NCI-H146 (cell line): Measurements from ENCODE around the gene FAM120AOS.

Experiments used
- DNase-seq: peaks from one replicate; lab custom pipeline; 2025; lab: John Stamatoyannopoulos, UW

FAM120AOS gene

GRCh38 chr9:93437996-93438395 lies 15.4 kb downstream of the FAM120AOS start:
- no peak for DNase-seq

DNA sequence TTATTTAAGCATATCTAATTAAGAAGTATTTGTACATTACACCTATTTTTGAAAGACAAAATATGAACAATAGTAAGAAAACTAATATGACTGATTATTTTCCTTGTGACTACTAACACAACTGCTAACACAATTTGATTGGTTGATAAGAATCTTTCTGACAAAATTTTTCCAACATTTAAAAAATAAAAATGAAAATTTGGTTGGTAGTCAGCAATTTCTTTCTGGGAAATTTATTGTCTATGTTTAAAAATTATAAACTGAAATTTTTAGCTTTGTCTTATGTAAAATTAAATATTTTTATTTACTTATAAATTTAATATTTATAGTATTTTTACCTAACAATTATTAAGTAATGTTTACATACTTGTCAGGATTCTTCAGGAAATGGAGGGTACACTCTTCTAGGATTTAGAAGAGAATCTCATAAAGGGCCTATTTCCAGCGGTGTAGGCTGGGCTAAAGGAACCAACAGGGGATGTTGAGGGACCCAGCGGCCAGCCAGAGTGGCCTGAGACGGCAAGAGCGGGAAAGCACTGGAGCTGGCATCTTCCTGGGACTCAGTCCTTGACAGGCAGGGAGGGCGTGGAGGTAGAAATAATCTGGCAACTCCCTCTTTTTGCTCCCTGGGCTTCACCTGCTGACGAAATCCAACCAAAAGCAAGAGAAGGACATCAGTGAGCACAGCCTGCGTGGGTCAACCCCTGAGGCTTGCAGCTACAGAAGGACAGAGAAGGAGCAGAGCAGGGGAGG lies 16.6 kb downstream of the FAM120AOS start:
- DNase-seq: no peak

DNA sequence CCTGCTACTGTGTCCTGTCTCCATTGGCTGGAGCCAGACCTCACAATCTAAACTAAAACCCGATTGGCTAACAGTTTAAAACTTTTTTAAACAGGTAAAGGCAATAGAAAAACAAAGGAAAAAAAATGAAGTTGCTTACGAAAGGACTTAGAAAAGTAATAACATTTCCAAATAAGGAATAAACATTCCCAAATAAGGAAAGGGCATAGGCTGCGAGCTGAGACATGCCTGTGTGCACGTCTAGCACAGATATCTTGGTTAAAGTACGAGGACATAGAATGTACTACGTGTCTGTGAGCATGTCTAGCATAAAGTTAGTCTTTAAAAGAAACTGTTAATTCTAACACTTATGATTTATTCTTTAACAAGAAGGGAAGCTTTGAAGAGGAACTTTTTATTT lies 17.2 kb downstream of the FAM120AOS start:
- no peak for DNase-seq

DNA sequence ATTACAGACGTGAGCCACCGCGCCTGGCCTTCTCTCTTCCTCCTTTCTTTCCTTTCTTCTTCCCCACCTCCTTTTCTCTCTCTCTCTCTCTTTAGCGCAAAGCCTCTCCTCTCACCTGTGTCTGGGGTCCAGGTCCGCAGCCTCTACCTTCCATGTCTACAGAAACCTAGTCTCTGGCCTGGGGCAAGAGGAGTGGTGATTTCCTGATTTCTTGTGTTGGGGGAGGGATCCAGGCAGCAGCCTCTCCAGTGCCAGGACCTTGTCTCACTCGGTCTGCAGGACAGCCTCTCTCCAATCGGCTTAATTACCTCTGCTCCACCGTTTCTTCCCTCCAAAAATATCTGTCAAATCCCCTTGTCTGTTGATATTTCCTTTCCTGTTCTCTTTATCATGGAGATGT lies 18.0 kb downstream of the FAM120AOS start:
- no peak for DNase-seq

DNA sequence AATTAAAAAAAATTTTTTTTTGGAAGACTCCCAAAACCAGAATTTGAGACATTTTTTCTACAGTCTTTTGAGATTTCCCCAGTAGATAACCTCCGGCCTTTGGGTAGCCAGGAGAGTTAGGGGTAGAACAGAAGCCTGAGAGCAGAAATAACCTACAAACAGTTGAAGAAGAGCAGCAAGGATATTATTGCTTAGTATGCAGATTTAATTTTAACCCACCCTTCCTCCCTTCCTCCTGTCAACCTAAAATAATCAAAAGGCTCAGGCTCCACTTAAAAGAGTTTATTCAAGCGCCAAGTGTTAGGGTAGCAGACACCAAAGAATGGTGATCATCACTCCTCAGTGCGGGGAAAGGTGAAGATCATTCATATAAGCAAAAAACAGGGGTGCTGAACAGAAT lies 19.3 kb downstream of the FAM120AOS start:
- DNase-seq: no peak

DNA sequence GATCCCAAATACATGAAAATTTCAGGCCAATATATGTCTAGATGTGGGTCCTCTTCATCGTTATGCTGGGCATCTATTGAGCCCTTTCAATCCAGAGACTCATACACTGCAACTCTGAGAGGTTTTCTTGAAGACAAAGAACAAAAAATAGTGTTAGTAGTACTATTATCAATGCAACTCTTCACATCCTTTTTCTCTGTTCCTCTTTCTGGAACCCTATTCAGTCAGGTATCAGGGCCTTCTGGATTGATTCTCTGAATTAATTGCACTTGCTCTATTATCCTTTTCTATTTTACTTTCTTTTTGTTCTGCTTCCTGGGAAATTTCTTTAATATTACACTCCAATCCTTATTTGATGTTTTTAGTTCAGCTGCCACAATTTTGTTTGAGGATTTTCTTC lies 20.4 kb downstream of the FAM120AOS start:
- DNase-seq: no peak

DNA sequence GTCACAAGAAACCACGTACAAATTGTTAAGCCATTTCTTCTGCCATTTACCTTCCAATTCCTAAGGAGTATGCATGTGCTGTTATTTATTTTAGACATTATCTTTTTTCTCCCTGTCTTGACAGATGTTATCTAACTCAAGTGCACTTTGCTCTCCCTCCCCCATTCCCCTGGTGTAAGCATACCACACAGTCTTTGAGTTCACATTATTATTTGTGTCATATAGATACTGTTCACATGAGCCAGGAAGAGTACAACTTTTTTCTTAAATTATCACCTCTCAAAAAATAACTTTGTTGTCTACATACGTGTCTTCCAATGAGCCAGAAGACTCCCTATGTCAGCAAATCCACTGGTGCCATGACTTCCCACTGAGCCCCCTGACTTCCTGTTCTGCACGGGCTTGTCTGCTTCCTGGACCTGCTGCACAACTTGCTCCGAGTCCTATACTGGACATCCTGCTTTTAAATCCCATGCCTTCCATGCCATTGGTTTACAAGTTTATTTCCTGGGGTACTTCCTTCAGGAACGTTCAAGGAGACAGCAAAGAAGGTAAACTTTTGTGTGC lies 21.8 kb downstream of the FAM120AOS start:
- DNase-seq: no peak

DNA sequence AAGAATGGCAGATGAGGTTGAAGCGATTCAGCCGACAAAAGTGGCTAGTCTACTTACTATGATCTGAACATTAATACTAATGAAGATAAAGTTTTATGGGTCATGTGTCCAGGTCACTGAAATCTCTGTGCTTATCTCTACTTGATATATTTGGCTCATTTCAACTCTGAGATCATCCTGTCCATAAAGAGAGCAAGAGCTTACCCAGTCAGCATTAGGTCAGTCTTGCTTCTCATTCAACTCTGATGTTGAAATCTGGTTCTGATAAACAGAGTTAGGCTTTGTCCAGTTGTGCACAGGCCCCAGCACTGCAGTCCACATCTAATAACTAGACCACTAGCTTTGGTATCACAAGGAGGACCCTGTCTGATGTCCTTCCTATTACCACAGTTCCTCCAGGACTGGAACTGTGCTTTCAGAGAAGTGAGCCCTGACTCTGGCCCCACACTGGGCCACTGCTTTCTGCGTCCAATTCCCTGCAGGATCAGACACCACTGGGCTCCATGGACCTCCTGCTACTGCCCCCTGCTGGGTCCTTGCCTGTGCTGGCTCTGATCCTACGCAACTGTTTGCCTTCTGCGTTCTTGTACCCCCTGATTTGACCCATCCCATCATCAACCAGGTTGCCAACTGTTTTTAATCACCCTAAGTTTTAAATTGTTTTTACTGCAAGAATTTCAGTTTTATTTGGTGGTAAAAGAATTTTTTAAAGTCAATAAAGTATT lies 25.6 kb downstream of the FAM120AOS start:
- no peak for DNase-seq

GRCh38 chr9:93422977-93423616 lies 30.3 kb downstream of the FAM120AOS start:
- DNase-seq: no peak

- DNase-seq: no peak
Observed at GRCh38 chr9:93419023-93419422, 34.4 kb downstream of the FAM120AOS start.

DNA sequence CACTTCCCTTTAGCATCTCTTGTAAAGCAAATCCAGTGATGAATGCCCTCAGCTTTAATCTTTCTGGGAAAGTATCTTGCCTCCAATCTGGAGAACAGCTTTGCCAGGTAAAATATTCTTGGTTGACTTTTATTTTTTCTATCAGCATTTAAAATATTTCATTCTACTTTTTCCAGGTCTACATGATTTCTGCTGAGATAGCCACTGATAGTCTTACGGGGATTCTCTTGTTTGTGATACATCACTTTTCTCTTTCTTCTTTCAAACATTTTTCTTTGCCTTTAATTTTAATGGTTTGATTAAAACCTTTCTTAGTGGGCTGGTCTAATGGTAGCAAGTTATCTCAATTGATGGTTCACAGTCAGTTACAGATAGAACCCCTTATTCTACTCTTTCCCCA lies 35.8 kb downstream of the FAM120AOS start:
- DNase-seq: no peak

DNA sequence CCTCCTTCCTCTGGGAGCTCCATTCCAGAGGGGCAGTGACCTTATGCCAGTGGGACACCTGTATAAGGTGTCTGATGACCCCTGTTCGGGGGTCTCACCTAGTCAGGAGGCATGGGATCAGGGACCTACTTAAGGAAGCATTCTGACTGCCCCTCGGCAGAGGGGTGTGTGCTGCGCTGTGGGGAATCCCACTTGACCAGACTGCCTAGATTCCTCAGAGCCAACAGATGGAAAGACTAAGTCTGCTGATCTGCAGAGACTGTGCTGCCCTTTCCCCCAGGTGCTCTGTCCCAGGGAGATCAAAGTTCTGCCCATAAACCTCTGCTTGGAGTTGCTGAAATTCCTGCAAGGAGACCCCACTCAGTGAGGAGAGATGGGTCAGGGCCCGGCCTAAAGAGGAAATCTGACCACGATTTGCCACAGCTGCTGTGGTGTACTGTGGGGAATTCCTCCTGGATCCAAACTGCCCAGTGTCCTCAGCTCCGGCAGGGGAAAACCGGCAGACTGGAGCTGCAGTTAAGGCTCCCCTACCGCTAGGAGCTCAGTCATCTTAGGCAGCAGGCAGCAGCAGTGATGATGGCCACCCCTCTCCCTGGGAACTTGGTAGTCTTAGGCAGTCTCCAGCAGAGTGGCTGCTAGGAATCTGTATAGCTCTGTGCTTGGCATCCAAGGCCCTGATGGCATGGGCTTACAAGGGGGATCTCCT lies 36.7 kb downstream of the FAM120AOS start:
- DNase-seq: no peak

GRCh38 chr9:93415176-93415690 lies 38.1 kb downstream of the FAM120AOS start:
- DNase-seq: no peak

DNA sequence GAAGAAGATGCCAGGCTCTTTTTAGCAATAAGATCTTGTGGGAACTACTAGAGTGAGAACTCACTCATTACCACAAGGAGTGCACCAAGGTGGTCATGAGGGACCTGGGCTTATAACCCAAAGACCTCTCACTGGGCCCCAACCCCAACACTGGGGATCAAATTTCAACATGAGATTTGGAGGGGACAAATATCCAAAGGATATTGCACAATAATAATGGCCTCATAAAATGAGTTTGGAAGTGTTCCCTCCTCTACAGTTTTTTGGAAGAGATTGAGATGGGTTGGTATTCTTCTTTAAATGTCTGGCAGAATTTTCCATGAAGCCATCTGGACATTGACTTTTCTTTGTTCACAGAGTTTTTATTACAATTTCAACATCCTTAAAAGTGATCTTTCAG lies 39.9 kb downstream of the FAM120AOS start:
- no peak for DNase-seq

DNA sequence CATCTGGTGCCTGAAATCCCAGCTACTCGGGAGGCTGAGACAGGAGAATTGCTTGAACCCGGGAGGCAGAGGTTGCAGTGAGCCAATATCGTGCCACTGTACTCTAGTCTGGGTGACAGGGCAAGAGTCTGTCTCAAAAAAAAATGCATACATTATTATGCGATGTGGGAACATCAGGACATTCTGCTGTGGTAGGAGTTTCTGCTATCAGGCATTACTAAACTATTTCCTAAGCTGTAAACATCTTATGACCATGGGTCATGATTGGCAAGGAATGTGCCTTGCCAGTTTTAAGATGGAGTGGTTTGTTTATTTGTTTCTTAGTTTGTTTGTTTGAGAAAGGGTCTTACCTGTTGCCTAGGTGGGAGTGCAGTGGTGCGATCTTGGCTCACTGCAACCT lies 47.0 kb downstream of the FAM120AOS start:
- no peak for DNase-seq

DNA sequence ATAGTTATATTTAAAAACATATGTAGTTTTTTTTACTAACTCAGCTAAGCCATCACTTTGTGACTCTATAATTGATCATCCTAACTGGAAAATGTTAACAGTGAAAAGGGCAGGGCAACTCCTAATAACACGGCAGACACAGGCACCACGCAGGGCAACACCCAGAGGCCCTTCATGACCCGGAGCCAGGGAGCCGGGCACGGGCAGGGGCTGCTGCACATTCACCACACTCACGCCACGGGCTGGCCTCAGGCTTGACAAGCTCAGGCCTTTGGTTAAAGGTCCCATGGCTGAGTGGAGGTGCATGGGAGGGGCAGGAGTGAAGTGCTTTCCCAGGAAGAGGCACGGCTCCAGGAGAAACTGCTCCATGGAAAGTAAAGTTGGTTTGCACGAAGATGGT lies 54.9 kb downstream of the FAM120AOS start:
- no peak for DNase-seq

DNA sequence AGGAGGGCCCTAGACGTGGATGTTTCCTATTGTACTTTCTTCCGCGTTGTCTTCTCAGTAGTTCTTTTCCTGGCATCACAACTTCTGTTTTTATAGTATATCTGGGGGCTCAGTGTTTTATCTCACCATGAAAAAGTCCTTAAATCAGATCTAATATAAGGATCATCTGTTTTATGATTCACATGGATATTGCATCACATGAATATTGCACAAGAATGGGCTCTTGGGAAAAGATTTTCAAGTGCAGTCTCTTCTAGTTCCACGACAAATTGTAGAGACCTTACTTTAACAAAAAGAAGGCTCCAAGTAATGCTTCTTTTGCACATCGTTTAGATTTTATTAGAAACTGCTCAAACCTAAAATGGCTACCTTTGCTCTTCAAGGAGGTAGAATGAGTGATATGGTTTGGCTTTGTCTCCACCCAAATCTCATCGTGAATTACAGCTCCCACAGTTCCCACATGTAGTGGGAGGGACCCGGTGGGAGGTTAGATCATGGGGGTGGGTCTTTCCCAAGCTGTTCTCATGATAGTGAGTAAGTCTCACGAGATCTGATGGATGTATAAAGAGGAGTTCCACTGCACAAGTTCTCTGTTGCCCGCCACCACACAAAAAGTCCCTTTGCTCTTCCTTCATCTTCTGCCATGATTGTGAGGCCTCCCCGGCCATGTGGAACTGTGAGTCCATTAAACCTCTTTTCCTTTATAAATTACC lies 55.6 kb downstream of the FAM120AOS start:
- DNase-seq: no peak
